GM18519 (cell line): ENCODE measurements around the gene RPL12.
A peak's percentile ranks its signal among the peaks of the same experiment; 100 is the strongest.

Experiments used
- ATAC-seq: cut with Tn5 transposase; IDR thresholded peaks from one replicate; pipeline ENCODE4 v1.9.1; 2021; ENCODE audit warnings: mild to moderate bottlenecking, moderate library complexity; ENCODE audit not compliant: unreplicated experiment, low FRiP score

The RPL12 gene

GRCh38 chr9:127444921-127445850 is 6.0 kb downstream of the RPL12 start:
- ATAC-seq = no peak

- ATAC-seq = no peak
Measured at GRCh38 chr9:127444283-127444920, 6.8 kb downstream of the RPL12 start.

- ATAC-seq = no peak
Measured at GRCh38 chr9:127438394-127438793, 12.8 kb downstream of the RPL12 start.

GRCh38 chr9:127437497-127438264 is 13.5 kb downstream of the RPL12 start:
- no peak for ATAC-seq

GRCh38 chr9:127430415-127430814 is 20.8 kb downstream of the RPL12 start:
- no peak for ATAC-seq

GRCh38 chr9:127428348-127428747 is 22.9 kb downstream of the RPL12 start:
- no peak for ATAC-seq

GRCh38 chr9:127426756-127427155 is 24.4 kb downstream of the RPL12 start:
- ATAC-seq = no peak

GRCh38 chr9:127424676-127424999 is 26.6 kb downstream of the RPL12 start:
- no peak for ATAC-seq

GRCh38 chr9:127423934-127424675 is 27.1 kb downstream of the RPL12 start, which contains the start of gene ZNF79:
Gene ZNF79, plus strand, starts transcription at chr9:127424382. Its CDS starts 406 bp downstream, at chr9:127424788.
- ATAC-seq = peak; percentile 60

GRCh38 chr9:127423476-127423933 is 27.7 kb downstream of the RPL12 start:
- no peak for ATAC-seq

- no peak for ATAC-seq
Measured at GRCh38 chr9:127422787-127423186, 28.4 kb downstream of the RPL12 start.

GRCh38 chr9:127422133-127422782 is 28.9 kb downstream of the RPL12 start:
- no peak for ATAC-seq

- no peak for ATAC-seq
Measured at GRCh38 chr9:127421057-127421456, 30.1 kb downstream of the RPL12 start.

- ATAC-seq = no peak
Measured at GRCh38 chr9:127419348-127419747, 31.9 kb downstream of the RPL12 start.

GRCh38 chr9:127418037-127418471 is 33.2 kb downstream of the RPL12 start:
- no peak for ATAC-seq

- ATAC-seq = no peak
Measured at GRCh38 chr9:127417131-127418036, 33.8 kb downstream of the RPL12 start.

GRCh38 chr9:127415657-127416056 is 35.5 kb downstream of the RPL12 start:
- no peak for ATAC-seq

GRCh38 chr9:127415141-127415540 is 36.1 kb downstream of the RPL12 start:
- ATAC-seq = no peak

- ATAC-seq = no peak
Measured at GRCh38 chr9:127411122-127411521, 40.1 kb downstream of the RPL12 start.
